ENCODE data around the gene GALNT10.

Gene GALNT10

GRCh38 chr5:154276973-154277331 lies 86.4 kb downstream of the GALNT10 start:
- peak; percentile 93 for DNase-seq (ENCODE audit: low read depth)
- TF ChIP-seq, protein P1, sequence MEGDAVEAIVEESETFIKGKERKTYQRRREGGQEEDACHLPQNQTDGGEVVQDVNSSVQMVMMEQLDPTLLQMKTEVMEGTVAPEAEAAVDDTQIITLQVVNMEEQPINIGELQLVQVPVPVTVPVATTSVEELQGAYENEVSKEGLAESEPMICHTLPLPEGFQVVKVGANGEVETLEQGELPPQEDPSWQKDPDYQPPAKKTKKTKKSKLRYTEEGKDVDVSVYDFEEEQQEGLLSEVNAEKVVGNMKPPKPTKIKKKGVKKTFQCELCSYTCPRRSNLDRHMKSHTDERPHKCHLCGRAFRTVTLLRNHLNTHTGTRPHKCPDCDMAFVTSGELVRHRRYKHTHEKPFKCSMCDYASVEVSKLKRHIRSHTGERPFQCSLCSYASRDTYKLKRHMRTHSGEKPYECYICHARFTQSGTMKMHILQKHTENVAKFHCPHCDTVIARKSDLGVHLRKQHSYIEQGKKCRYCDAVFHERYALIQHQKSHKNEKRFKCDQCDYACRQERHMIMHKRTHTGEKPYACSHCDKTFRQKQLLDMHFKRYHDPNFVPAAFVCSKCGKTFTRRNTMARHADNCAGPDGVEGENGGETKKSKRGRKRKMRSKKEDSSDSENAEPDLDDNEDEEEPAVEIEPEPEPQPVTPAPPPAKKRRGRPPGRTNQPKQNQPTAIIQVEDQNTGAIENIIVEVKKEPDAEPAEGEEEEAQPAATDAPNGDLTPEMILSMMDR (IDR thresholded peaks at IDR 0.05; ENCODE audit: low read length, missing control alignments): no peak
- no peak overlapping the region for H3K4me3 ChIP-seq (replicated peaks; ENCODE audit: low read depth, low read length)

GRCh38 chr5:154277499-154277898 lies 87.0 kb downstream of the GALNT10 start:
- H3K4me3 ChIP-seq (replicated peaks; ENCODE audit: low read depth, low read length): no peak overlapping the region
- TF ChIP-seq, protein P1 (IDR thresholded peaks at IDR 0.05; ENCODE audit: low read length, missing control alignments): no peak
- no peak for DNase-seq (ENCODE audit: low read depth)

DNA sequence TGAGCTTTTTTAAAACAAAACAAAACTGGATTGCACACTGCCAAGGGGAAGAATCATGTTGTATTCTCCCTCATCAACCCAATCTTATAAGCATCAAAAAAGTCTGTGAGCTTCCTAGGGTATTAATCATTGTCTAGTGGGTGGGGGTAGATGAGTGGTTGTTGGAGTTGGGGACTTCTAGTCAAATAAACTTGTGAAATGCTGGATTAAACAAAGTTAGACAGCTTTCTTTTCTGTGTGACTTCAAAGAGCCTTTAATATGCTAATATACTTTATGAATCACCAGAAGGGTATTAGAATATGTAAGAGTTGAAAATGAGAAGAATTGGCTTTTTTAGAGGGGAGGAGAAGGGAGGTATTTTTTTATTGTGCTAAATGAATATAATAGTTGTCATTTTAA lies 87.7 kb downstream of the GALNT10 start:
- TF ChIP-seq, protein P1 (IDR thresholded peaks at IDR 0.05; ENCODE audit: low read length, missing control alignments): no peak
- no peak for DNase-seq (ENCODE audit: low read depth)
- H3K4me3 ChIP-seq (replicated peaks; ENCODE audit: low read depth, low read length): no peak overlapping the region

DNA sequence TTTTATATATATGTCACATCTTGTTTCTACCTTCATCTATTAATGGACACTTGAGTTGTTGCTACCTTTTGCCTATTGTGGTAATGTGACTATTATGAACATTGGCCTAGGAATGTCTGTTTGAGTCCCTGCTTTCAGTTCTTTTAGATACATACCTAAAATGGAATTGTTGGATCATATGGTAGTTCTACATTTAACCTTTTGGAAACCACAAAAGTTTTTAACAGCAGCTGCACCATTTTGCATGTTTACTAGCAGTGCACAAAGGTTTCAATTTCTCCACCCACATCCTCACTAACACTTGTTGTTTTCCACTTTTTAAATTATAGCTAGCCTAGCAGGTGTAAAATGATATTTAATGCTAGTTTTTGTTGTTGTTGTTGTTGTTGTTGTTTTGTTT lies 88.4 kb downstream of the GALNT10 start:
- TF ChIP-seq, protein P1 (IDR thresholded peaks at IDR 0.05; ENCODE audit: low read length, missing control alignments): no peak
- no peak for DNase-seq (ENCODE audit: low read depth)

DNA sequence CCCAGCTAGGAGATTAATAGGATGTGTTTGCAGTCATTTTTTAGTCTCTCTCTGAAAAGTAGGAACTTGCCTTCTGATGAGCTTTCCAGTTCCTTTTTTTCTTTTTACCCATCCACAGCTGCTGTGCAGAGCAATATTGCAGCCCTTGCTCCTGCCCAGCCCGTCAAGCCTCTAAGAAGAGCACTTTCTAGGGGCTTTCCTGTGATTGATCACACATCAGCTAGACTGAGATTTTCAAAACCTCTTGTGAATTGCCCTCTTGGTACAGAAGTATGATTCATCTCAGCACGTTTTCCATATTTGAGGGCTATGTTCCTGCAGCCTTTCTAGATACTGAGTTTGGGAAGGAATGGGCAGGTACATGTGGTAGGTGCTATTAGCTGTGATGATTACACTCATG lies 93.9 kb downstream of the GALNT10 start:
- TF ChIP-seq, protein P1 (IDR thresholded peaks at IDR 0.05; ENCODE audit: low read length, missing control alignments): no peak
- no peak for DNase-seq (ENCODE audit: low read depth)
- H3K4me3 ChIP-seq (replicated peaks; ENCODE audit: low read depth, low read length): no peak overlapping the region

More for the DNA sequence above, 88.4 kb downstream of the GALNT10 start:
- H3K4me3 ChIP-seq (replicated peaks; ENCODE audit: low read depth, low read length): no peak overlapping the region

- DNase-seq (ENCODE audit: low read depth): peak; percentile 63
- H3K4me3 ChIP-seq (replicated peaks; ENCODE audit: low read depth, low read length): no peak overlapping the region
- TF ChIP-seq, protein P1 (IDR thresholded peaks at IDR 0.05; ENCODE audit: low read length, missing control alignments): no peak
These were observed 95.3 kb downstream of the GALNT10 start for GRCh38 chr5:154285661-154286408.

- TF ChIP-seq, protein P1 (IDR thresholded peaks at IDR 0.05; ENCODE audit: low read length, missing control alignments): no peak
- no peak overlapping the region for H3K4me3 ChIP-seq (replicated peaks; ENCODE audit: low read depth, low read length)
- DNase-seq (ENCODE audit: low read depth): no peak
These were observed 96.0 kb downstream of the GALNT10 start for GRCh38 chr5:154286557-154286956.

Measured in fibroblast of pulmonary artery (primary cell).